ENCODE measurements around the gene PCDH10.

The PCDH10 gene

GRCh38 chr4:133147921-133148689 lies 989 bp upstream of the PCDH10 start:
- H3K36me3 ChIP-seq (replicated peaks; ENCODE audit: low read depth, low read length): no peaks in the 10 kb centered on the region
- no peak overlapping the region for H3K27ac ChIP-seq (ENCODE audit: low read length)
- no peak overlapping the region for H3K4me2 ChIP-seq (ENCODE audit: low read length)
- no peak overlapping the region for H2AFZ ChIP-seq (ENCODE audit: low read depth, low read length)
- H3K9me3 ChIP-seq (ENCODE audit: insufficient read depth, low read length): peaks cover 32% of the 10 kb centered on the region; the same call in 1 of the 2 replicates
- H3K9ac ChIP-seq (ENCODE audit: low read length): no peak overlapping the region
- TF ChIP-seq CTCF (IDR thresholded peaks at IDR 0.05; ENCODE audit: low read depth, low read length) (no peak), EZH2phosphoT487 (IDR thresholded peaks at IDR 0.05; ENCODE audit: low read depth) (no peak)
- H3K4me1 ChIP-seq (ENCODE audit: low read length): no peaks in the 10 kb centered on the region
- no peak overlapping the region for H3K4me3 ChIP-seq (ENCODE audit: low read length)
- no peaks in the 10 kb centered on the region for H3K79me2 ChIP-seq (ENCODE audit: low read length)
- no peaks in the 10 kb centered on the region for H3K27me3 ChIP-seq (ENCODE audit: low read depth, low read length)
- no peaks in the 10 kb centered on the region for H4K20me1 ChIP-seq (ENCODE audit: insufficient read depth, low read length)

GRCh38 chr4:133149364-133149695 lies 236 bp downstream of the PCDH10 start:
- Histone ChIP-seq H3K9ac (ENCODE audit: low read length) (no peak overlapping the region), H3K27me3 (ENCODE audit: low read depth, low read length) (no peaks in the 10 kb centered on the region), H4K20me1 (ENCODE audit: insufficient read depth, low read length) (no peaks in the 10 kb centered on the region), H3K9me3 (ENCODE audit: insufficient read depth, low read length) (peaks cover 32% of the 10 kb centered on the region; the same call in 1 of the 2 replicates), H3K4me3 (ENCODE audit: low read length) (no peak overlapping the region), H3K27ac (ENCODE audit: low read length) (no peak overlapping the region), H3K79me2 (ENCODE audit: low read length) (no peaks in the 10 kb centered on the region), H3K4me2 (ENCODE audit: low read length) (no peak overlapping the region), H3K4me1 (ENCODE audit: low read length) (no peaks in the 10 kb centered on the region), H3K36me3 (replicated peaks; ENCODE audit: low read depth, low read length) (no peaks in the 10 kb centered on the region), H2AFZ (ENCODE audit: low read depth, low read length) (no peak overlapping the region)
- TF ChIP-seq CTCF (IDR thresholded peaks at IDR 0.05; ENCODE audit: low read depth, low read length): no peak
- no peak for TF ChIP-seq EZH2phosphoT487 (IDR thresholded peaks at IDR 0.05; ENCODE audit: low read depth)

DNA sequence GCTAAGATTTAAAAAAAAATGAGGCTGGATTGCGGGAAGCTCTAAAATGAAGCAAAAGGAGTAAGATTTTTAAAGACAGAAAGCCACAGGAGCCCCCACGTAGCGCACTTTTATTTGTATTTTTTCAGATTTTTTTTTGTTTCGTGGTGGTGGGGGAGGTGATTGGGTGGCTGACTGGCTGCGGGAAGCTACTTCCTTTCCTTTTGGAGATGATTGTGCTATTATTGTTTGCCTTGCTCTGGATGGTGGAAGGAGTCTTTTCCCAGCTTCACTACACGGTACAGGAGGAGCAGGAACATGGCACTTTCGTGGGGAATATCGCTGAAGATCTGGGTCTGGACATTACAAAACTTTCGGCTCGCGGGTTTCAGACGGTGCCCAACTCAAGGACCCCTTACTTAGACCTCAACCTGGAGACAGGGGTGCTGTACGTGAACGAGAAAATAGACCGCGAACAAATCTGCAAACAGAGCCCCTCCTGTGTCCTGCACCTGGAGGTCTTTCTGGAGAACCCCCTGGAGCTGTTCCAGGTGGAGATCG lies 908 bp downstream of the PCDH10 start:
- TF ChIP-seq CTCF (IDR thresholded peaks at IDR 0.05; ENCODE audit: low read depth, low read length) (no peak), EZH2phosphoT487 (IDR thresholded peaks at IDR 0.05; ENCODE audit: low read depth) (no peak)
- no peak overlapping the region for H3K27ac ChIP-seq (ENCODE audit: low read length)

GRCh38 chr4:133150486-133151340 lies 1.6 kb downstream of the PCDH10 start:
- Histone ChIP-seq H3K4me1 (ENCODE audit: low read length) (no peaks in the 10 kb centered on the region), H2AFZ (ENCODE audit: low read depth, low read length) (no peak overlapping the region), H3K27ac (ENCODE audit: low read length) (no peak overlapping the region), H3K4me3 (ENCODE audit: low read length) (no peak overlapping the region), H3K9me3 (ENCODE audit: insufficient read depth, low read length) (peaks cover 32% of the 10 kb centered on the region; the same call in 1 of the 2 replicates), H3K36me3 (replicated peaks; ENCODE audit: low read depth, low read length) (no peaks in the 10 kb centered on the region), H4K20me1 (ENCODE audit: insufficient read depth, low read length) (no peaks in the 10 kb centered on the region), H3K9ac (ENCODE audit: low read length) (no peak overlapping the region), H3K27me3 (ENCODE audit: low read depth, low read length) (no peaks in the 10 kb centered on the region), H3K79me2 (ENCODE audit: low read length) (no peaks in the 10 kb centered on the region), H3K4me2 (ENCODE audit: low read length) (no peak overlapping the region)
- TF ChIP-seq CTCF (IDR thresholded peaks at IDR 0.05; ENCODE audit: low read depth, low read length) (no peak), EZH2phosphoT487 (IDR thresholded peaks at IDR 0.05; ENCODE audit: low read depth) (no peak)

More for the DNA sequence above, 908 bp downstream of the PCDH10 start:
- Histone ChIP-seq H3K4me1 (ENCODE audit: low read length) (no peaks in the 10 kb centered on the region), H4K20me1 (ENCODE audit: insufficient read depth, low read length) (no peaks in the 10 kb centered on the region), H3K79me2 (ENCODE audit: low read length) (no peaks in the 10 kb centered on the region), H3K27me3 (ENCODE audit: low read depth, low read length) (no peaks in the 10 kb centered on the region), H3K9ac (ENCODE audit: low read length) (no peak overlapping the region), H3K9me3 (ENCODE audit: insufficient read depth, low read length) (peaks cover 32% of the 10 kb centered on the region; the same call in 1 of the 2 replicates), H2AFZ (ENCODE audit: low read depth, low read length) (no peak overlapping the region), H3K4me2 (ENCODE audit: low read length) (no peak overlapping the region), H3K4me3 (ENCODE audit: low read length) (no peak overlapping the region), H3K36me3 (replicated peaks; ENCODE audit: low read depth, low read length) (no peaks in the 10 kb centered on the region)

All from OCI-LY3 (cell line).